ENCODE data around the gene CENATAC. TPM values are rescaled to one million over a fixed set of nuclear protein-coding genes. Genes with fewer than 3 reads are reported as not detected.
A peak's percentile ranks its signal among the peaks of the same experiment; 100 is the strongest.

CENATAC gene
- total and polyA plus RNA-seq, 9 of the 15 experiments (the other 6 are each of a cell fraction or from before 2014, with no cell fraction given) = 2.4 to 25.5 (median 13.7) TPM

GRCh38 chr11:119018074-119018938 is 20.4 kb downstream of the CENATAC start, which contains the start of the genes RPS25 and TRAPPC4 (continued):
- TF ChIP-seq ZBTB40 (IDR thresholded peaks at IDR 0.05) (peak; percentile 99), ZBTB40 (CRISPR knock-in tag; IDR thresholded peaks at IDR 0.05) (no peak), MYC (IDR thresholded peaks at IDR 0.05; ENCODE audit: low read depth, low read length) (peak; percentile 97), MYC (CRISPR knock-in tag; IDR thresholded peaks at IDR 0.05; ENCODE audit: borderline replicate concordance, low read depth) (peak; percentile 97), ZMIZ1 (IDR thresholded peaks at IDR 0.05; ENCODE audit: low read depth in 2 of 2, low read length in 2 of 2) (no peak), WHSC1 (IDR thresholded peaks at IDR 0.05; ENCODE audit: low read length) (no peak), MTA1 (IDR thresholded peaks at IDR 0.05; ENCODE audit: borderline replicate concordance) (0 out of 2 replicates have a peak, but pooled peaks have one; percentile 61), CXXC5 (CRISPR knock-in tag; IDR thresholded peaks at IDR 0.05) (peak; percentile 89), ZNF696 (CRISPR knock-in tag; conservative IDR thresholded peaks at IDR 0.05) (no peak), CCNT2 (IDR thresholded peaks at IDR 0.05; ENCODE audit: borderline replicate concordance, extremely low read depth, insufficient read length, low read depth, low read length) (peak; percentile 5), ZBTB2 (IDR thresholded peaks at IDR 0.05) (peak; percentile 85; the same call in 1 of the 2 replicates), NFYB (IDR thresholded peaks at IDR 0.05; ENCODE audit: extremely low read depth, insufficient read length) (no peak)
